ENCODE data around the gene ACTMAP. TPM values are rescaled to one million over a fixed set of nuclear protein-coding genes. Genes with fewer than 3 reads are reported as not detected.

Gene ACTMAP
- total and polyA plus RNA-seq, 2 of the 13 experiments (the other 11 are each of a cell fraction or from before 2014, with no cell fraction given), result 2.2 to 7.9 TPM

DNA sequence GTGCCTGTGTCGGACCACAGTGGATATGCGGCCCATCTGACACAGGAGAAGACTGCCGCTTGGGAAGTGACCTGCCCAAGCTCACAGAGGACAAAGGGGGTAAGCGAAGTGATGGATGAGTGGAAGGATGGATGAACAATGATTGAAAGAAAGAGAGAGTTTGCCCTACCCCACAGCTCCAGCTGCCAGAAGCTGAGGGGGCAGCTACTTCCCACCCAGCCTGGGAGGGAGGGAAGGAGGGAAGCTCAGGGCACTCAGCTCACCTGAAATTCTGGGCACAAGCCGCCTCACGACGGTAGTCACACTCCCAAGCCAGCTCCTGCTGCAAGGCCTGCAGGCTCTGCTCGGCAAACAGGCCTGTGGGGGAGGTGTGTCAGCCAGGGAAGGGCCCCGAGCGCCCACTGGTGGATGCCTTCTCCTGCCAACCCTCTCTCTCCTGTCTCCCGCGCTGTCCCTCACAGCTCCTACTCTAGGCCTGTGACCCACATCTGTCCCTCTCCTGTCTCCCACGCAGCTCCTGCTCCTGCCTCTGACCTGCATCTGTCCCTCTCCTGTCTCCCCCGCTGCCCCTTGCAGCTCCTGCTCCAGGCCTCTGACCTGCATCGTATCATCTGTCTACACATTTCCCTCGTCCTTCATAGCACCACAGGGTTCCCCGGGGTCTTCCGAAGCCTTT lies 47.8 kb downstream of the ACTMAP start (continued):
- TF ChIP-seq, protein P1, sequence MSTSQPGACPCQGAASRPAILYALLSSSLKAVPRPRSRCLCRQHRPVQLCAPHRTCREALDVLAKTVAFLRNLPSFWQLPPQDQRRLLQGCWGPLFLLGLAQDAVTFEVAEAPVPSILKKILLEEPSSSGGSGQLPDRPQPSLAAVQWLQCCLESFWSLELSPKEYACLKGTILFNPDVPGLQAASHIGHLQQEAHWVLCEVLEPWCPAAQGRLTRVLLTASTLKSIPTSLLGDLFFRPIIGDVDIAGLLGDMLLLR (CRISPR knock-in tag; IDR thresholded peaks at IDR 0.05), result no peak
- TF ChIP-seq ZMYM2 (CRISPR knock-in tag; IDR thresholded peaks at IDR 0.05) (no peak), HNRNPK (IDR thresholded peaks at IDR 0.05; ENCODE audit: low read depth, low read length, poor library complexity, severe bottlenecking) (no peak), ZNF263 (CRISPR knock-in tag; IDR thresholded peaks at IDR 0.05) (no peak), KDM5A (IDR thresholded peaks at IDR 0.05; ENCODE audit: borderline replicate concordance, low read length) (no peak), ZBTB3 (CRISPR knock-in tag; IDR thresholded peaks at IDR 0.05; ENCODE audit: borderline replicate concordance, low read depth) (no peak), YY1 (IDR thresholded peaks at IDR 0.05; ENCODE audit: insufficient read depth, insufficient replicate concordance, low read depth, low read length) (no peak)
- TF ChIP-seq, protein P2, sequence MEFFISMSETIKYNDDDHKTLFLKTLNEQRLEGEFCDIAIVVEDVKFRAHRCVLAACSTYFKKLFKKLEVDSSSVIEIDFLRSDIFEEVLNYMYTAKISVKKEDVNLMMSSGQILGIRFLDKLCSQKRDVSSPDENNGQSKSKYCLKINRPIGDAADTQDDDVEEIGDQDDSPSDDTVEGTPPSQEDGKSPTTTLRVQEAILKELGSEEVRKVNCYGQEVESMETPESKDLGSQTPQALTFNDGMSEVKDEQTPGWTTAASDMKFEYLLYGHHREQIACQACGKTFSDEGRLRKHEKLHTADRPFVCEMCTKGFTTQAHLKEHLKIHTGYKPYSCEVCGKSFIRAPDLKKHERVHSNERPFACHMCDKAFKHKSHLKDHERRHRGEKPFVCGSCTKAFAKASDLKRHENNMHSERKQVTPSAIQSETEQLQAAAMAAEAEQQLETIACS (CRISPR knock-in tag; IDR thresholded peaks at IDR 0.05), result no peak
- TF ChIP-seq, protein P3, sequence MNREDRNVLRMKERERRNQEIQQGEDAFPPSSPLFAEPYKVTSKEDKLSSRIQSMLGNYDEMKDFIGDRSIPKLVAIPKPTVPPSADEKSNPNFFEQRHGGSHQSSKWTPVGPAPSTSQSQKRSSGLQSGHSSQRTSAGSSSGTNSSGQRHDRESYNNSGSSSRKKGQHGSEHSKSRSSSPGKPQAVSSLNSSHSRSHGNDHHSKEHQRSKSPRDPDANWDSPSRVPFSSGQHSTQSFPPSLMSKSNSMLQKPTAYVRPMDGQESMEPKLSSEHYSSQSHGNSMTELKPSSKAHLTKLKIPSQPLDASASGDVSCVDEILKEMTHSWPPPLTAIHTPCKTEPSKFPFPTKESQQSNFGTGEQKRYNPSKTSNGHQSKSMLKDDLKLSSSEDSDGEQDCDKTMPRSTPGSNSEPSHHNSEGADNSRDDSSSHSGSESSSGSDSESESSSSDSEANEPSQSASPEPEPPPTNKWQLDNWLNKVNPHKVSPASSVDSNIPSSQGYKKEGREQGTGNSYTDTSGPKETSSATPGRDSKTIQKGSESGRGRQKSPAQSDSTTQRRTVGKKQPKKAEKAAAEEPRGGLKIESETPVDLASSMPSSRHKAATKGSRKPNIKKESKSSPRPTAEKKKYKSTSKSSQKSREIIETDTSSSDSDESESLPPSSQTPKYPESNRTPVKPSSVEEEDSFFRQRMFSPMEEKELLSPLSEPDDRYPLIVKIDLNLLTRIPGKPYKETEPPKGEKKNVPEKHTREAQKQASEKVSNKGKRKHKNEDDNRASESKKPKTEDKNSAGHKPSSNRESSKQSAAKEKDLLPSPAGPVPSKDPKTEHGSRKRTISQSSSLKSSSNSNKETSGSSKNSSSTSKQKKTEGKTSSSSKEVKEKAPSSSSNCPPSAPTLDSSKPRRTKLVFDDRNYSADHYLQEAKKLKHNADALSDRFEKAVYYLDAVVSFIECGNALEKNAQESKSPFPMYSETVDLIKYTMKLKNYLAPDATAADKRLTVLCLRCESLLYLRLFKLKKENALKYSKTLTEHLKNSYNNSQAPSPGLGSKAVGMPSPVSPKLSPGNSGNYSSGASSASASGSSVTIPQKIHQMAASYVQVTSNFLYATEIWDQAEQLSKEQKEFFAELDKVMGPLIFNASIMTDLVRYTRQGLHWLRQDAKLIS (CRISPR knock-in tag; IDR thresholded peaks at IDR 0.05), result no peak
- TF ChIP-seq, protein P4, sequence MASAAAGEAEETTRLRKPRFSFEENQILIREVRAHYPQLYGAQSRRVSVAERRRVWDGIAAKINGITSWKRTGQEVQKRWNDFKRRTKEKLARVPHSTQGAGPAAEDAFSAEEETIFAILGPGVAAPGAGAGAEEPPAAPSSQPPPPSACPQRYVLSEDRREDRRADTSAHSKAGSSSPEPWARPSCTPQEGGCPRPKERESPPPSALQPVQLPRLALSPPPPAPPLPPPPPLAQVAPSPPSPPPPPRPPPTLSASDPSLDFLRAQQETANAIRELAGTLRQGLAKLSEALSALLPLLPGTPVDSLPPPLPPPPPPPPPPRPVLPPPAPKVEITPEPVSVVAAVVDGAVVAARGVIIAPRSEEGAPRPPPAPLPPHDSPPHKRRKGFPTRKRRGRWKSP (CRISPR knock-in tag; IDR thresholded peaks at IDR 0.05), result no peak; the same call in 1 of the 2 replicates
- TF ChIP-seq, protein P5, sequence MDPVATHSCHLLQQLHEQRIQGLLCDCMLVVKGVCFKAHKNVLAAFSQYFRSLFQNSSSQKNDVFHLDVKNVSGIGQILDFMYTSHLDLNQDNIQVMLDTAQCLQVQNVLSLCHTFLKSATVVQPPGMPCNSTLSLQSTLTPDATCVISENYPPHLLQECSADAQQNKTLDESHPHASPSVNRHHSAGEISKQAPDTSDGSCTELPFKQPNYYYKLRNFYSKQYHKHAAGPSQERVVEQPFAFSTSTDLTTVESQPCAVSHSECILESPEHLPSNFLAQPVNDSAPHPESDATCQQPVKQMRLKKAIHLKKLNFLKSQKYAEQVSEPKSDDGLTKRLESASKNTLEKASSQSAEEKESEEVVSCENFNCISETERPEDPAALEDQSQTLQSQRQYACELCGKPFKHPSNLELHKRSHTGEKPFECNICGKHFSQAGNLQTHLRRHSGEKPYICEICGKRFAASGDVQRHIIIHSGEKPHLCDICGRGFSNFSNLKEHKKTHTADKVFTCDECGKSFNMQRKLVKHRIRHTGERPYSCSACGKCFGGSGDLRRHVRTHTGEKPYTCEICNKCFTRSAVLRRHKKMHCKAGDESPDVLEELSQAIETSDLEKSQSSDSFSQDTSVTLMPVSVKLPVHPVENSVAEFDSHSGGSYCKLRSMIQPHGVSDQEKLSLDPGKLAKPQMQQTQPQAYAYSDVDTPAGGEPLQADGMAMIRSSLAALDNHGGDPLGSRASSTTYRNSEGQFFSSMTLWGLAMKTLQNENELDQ (CRISPR knock-in tag; IDR thresholded peaks at IDR 0.05; ENCODE audit: borderline replicate concordance), result no peak
- TF ChIP-seq, protein P6, sequence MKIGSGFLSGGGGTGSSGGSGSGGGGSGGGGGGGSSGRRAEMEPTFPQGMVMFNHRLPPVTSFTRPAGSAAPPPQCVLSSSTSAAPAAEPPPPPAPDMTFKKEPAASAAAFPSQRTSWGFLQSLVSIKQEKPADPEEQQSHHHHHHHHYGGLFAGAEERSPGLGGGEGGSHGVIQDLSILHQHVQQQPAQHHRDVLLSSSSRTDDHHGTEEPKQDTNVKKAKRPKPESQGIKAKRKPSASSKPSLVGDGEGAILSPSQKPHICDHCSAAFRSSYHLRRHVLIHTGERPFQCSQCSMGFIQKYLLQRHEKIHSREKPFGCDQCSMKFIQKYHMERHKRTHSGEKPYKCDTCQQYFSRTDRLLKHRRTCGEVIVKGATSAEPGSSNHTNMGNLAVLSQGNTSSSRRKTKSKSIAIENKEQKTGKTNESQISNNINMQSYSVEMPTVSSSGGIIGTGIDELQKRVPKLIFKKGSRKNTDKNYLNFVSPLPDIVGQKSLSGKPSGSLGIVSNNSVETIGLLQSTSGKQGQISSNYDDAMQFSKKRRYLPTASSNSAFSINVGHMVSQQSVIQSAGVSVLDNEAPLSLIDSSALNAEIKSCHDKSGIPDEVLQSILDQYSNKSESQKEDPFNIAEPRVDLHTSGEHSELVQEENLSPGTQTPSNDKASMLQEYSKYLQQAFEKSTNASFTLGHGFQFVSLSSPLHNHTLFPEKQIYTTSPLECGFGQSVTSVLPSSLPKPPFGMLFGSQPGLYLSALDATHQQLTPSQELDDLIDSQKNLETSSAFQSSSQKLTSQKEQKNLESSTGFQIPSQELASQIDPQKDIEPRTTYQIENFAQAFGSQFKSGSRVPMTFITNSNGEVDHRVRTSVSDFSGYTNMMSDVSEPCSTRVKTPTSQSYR (CRISPR knock-in tag; IDR thresholded peaks at IDR 0.05; ENCODE audit: borderline replicate concordance), result peak; percentile 97
- TF ChIP-seq, protein P7, sequence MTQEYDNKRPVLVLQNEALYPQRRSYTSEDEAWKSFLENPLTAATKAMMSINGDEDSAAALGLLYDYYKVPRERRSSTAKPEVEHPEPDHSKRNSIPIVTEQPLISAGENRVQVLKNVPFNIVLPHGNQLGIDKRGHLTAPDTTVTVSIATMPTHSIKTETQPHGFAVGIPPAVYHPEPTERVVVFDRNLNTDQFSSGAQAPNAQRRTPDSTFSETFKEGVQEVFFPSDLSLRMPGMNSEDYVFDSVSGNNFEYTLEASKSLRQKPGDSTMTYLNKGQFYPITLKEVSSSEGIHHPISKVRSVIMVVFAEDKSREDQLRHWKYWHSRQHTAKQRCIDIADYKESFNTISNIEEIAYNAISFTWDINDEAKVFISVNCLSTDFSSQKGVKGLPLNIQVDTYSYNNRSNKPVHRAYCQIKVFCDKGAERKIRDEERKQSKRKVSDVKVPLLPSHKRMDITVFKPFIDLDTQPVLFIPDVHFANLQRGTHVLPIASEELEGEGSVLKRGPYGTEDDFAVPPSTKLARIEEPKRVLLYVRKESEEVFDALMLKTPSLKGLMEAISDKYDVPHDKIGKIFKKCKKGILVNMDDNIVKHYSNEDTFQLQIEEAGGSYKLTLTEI (CRISPR knock-in tag; conservative IDR thresholded peaks at IDR 0.05), result no peak
